PFSK-1 (cell line): Measurements from ENCODE around the gene C1QTNF4.

ENCODE experiments used
- FOXP2 ChIP-seq: optimal IDR thresholded peaks from 2 replicates; pipeline ENCODE3; 2011; ENCODE audit warnings: borderline replicate concordance, control low read depth, inconsistent platforms; ENCODE audit not compliant: insufficient read depth; ENCODE audit errors: extremely low read length, extremely low read depth
- POLR2AphosphoS5 ChIP-seq: IDR thresholded peaks from 2 replicates; pipeline ENCODE4 v1.6.1; 2012; ENCODE audit warnings: low read depth, mild to moderate bottlenecking, control low read depth, low read length, moderate library complexity
- REST ChIP-seq, 2 experiments: IDR thresholded peaks; 2 replicates each; pipeline versions ENCODE4 v1.6.1 to v1.8.0; 2011 to 2012; ENCODE audit warnings: low read depth in 2 of 2, low read length in 2 of 2, control low read depth in 1 of 2, inconsistent platforms in 1 of 2, mild to moderate bottlenecking in 1 of 2, moderate library complexity in 1 of 2; ENCODE audit not compliant: insufficient read depth in 1 of 2
- SIN3A ChIP-seq: IDR thresholded peaks from 2 replicates; pipeline ENCODE4 v1.6.1; 2012; ENCODE audit warnings: mild to moderate bottlenecking, low read length, moderate library complexity, borderline replicate concordance; ENCODE audit not compliant: insufficient read depth
- TAF1 ChIP-seq: IDR thresholded peaks from 2 replicates; pipeline ENCODE4 v1.6.1; 2012; ENCODE audit warnings: low read length, control low read depth, borderline replicate concordance; ENCODE audit not compliant: insufficient read depth

C1QTNF4 gene

GRCh38 chr11:47592970-47593369, 1.2 kb downstream of the C1QTNF4 start:
- no peak for TF ChIP-seq SIN3A
- no peak for TF ChIP-seq POLR2AphosphoS5
- TF ChIP-seq TAF1: no peak
- TF ChIP-seq FOXP2: no peak
- TF ChIP-seq REST (IDR thresholded peaks at IDR 0.05; ENCODE audit: insufficient read depth in 1 of 2, low read depth in 2 of 2, low read length in 2 of 2): no peak

- TF ChIP-seq REST (IDR thresholded peaks at IDR 0.05; ENCODE audit: insufficient read depth in 1 of 2, low read depth in 2 of 2, low read length in 2 of 2): no peak
- no peak for TF ChIP-seq FOXP2
- no peak for TF ChIP-seq TAF1
Measured at GRCh38 chr11:47592251-47592650, 2.0 kb downstream of the C1QTNF4 start.

GRCh38 chr11:47591764-47592163, 2.4 kb downstream of the C1QTNF4 start:
- TF ChIP-seq FOXP2: no peak
- no peak for TF ChIP-seq POLR2AphosphoS5
- no peak for TF ChIP-seq TAF1
- TF ChIP-seq SIN3A: no peak
- TF ChIP-seq REST (IDR thresholded peaks at IDR 0.05; ENCODE audit: insufficient read depth in 1 of 2, low read depth in 2 of 2, low read length in 2 of 2): no peak

- no peak for TF ChIP-seq REST (IDR thresholded peaks at IDR 0.05; ENCODE audit: insufficient read depth in 1 of 2, low read depth in 2 of 2, low read length in 2 of 2)
- no peak for TF ChIP-seq TAF1
- TF ChIP-seq SIN3A: no peak
- TF ChIP-seq FOXP2: no peak
- no peak for TF ChIP-seq POLR2AphosphoS5
Measured at GRCh38 chr11:47589977-47590861, 4.0 kb downstream of the C1QTNF4 start.
